Retina (tissue), 1 donor: Measurements from ENCODE around the gene CDKN2B.
"Not testable (repeated sequence)": the region's sequence is repeated elsewhere in the genome, so short reads cannot be mapped to it uniquely, and the experiment has no call there.

Experiments
- DNase-seq: peaks from one replicate; pipeline ENCODE4 v3.0.0-alpha.2; 2016

Gene CDKN2B, protein sequence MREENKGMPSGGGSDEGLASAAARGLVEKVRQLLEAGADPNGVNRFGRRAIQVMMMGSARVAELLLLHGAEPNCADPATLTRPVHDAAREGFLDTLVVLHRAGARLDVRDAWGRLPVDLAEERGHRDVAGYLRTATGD

GRCh38 chr9:22008717-22009505 is at the start of gene CDKN2B:
CDKN2B (minus strand) TSS chr9:22009305; CDS start chr9:22008953, 352 bp downstream.
- DNase-seq, result peak; percentile 95

- not testable (repeated sequence) for DNase-seq
Measured at GRCh38 chr9:22057972-22058371, 48.9 kb upstream of the CDKN2B start.

DNA sequence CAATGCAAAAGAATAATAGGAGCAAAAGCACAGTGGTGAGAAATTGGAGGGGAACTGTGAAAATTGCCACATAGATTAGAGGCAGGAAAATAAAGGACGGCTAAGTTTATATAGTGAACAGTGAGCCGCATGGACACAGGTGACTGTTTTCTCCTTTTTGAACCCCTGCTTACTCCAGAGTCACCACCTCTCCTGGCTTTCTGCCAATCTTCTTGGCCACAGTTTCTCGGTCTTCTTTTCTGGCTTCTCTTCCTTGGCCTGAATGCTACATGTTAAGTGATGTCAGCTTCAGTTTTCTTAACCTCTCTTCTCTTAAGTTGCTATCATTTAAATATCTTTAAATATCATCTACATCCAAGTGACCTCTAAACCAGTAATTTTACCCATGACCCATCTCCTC is 47.3 kb upstream of the CDKN2B start:
- no peak for DNase-seq

- DNase-seq, result no peak
Measured at GRCh38 chr9:22055090-22055489, 46.0 kb upstream of the CDKN2B start.

DNA sequence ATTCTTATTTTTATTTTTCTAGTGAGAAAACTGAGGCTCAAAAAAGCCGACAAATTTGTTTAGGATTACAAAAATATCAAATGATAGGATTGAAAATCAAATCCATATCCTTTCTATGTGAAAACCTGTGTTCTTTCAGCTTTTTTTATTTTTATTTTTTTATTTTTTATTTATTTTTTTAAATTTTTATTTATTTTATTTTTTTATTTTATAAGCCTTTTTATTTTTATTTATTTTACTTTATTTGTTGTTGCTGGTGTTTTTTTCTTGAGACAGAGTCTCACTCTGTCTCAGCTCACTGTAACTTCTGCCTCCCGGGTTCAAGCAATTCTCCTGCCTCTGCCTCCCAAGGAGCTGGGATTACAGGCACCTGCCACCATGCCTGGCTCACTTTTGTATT is 45.4 kb upstream of the CDKN2B start:
- no peak for DNase-seq

DNA sequence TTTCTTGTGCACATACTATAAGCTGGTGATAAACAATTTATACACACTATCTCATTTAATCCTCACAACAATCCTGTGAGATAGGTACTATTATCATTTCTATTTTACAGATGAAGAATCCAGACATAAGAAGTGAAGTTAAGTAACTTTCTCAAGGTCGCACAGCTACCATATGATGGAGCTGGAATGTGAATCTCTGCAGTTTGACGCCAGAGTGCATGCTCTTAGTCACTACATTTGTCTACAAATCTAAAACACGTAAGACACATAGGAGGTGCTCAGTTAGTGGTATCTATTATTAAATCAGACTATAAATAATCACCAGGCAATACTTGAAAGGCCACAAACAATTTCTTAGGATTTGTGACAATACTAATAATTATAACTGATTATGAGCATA is 45.0 kb upstream of the CDKN2B start:
- DNase-seq, result no peak

DNA sequence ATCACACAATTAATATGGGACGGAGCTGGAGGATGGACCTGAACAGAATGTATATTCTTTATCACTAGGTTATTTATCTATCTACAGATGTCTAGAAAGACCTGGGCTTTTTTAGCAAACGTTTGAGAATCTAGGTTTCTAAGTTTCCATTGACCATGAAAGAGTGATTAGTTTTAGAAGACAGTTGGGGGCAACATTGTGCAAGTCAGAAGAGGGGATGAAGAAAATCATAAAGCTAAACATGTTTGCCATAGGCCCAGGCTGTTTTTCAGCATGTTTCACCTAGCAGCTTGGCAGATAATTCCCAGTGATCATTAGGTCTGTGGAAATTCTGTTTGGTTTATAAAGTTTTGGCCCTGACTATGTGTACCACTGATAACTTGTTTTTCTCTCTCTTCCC is 44.1 kb upstream of the CDKN2B start:
- DNase-seq, result no peak

GRCh38 chr9:22052376-22052945 is 43.4 kb upstream of the CDKN2B start:
- DNase-seq, result no peak

DNA sequence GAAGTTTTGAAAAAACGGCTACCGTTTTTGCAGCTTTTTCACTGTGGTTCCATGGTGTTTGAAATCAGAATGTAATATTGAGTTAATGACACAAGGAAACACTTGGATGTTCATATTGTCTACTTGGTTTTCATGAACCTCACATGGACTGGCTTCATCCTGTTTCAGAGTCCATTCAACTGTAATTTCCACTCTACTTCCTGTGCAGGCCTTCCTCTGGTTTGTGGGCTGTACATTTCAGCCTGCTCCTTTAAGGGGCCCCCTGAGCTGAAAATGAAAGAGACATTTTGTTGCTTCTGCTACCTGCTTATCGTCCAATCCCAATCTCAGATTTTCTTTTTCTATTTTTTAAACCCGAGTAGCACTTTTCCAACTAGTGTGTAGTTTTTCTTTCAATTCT is 41.8 kb upstream of the CDKN2B start:
- DNase-seq, result no peak

- no peak for DNase-seq
Measured at GRCh38 chr9:22049411-22049810, 40.3 kb upstream of the CDKN2B start.

DNA sequence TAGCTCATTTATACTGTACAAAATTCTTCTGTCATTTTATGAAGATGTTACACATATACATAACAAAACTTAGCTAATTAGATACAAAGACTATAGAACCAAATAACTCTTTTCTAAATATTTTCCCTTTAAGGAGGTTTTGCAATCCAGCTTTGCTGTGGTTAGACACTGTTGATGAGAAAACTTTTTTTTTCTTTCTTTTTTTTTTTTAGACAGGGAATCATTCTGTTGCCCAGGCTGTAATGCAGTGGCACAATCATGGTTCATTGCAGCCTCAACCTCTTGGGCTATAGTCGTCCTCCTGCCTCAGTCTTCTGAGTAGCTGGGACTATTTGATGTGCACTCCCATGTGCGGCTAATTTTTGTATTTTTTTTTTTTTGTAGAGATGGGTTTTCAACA is 38.5 kb upstream of the CDKN2B start:
- DNase-seq, result no peak

- no peak for DNase-seq
Measured at GRCh38 chr9:22046243-22046885, 37.3 kb upstream of the CDKN2B start.

DNA sequence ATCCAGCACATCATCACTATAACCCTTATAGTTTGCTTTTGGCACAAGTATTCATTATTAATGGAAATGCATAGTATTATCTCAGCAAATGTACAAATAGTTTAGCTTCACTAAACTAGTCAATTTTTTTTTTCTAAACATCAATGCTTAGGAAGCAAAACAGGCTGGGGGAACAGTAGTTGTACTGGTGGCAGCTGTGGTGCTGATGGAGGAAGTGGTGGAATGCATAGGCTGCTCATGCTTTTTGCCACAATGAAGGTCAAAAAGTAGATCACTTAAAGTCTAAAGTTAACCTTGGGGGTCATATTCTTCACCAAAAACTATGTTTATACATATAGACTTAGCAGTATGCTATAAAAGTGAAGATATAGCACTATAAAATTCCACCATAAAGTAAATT is 36.3 kb upstream of the CDKN2B start:
- DNase-seq, result no peak

DNA sequence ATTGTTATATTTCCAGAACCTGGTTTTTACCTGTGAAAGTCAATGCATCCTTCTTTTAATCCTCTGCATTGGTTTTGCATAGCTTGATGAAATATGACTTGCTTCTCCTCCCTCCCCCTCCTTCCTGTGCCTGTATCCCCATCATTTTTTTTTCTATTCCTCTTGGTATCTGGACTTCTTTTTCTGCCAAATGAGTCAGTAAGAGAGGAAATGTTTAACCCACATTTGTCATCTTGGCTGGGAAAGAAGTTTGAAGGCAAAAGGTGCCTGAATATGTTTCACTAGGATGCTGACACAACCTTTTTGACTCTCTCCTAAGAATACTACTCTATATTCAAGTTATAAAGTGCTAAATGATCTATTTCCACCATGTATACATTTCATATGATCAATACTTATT is 35.5 kb upstream of the CDKN2B start:
- no peak for DNase-seq

DNA sequence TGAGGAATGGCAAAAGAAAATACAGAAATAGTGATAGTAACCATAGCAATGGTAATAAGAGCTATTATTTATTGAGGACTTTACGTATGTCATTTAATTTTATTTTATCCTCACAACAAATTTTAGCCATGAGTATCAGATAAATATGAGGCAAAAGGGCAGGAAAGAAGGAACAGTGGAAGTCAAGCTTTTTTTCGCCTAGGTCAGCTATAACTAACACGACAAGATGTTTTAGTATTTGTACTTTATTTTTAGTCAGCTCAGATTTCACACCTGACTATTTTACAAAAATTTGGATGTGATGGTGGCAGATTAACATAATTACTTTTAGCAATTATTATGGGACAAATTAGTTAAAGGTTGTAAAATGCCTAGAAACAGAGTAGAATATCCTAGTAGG is 34.8 kb upstream of the CDKN2B start:
- DNase-seq, result no peak

DNA sequence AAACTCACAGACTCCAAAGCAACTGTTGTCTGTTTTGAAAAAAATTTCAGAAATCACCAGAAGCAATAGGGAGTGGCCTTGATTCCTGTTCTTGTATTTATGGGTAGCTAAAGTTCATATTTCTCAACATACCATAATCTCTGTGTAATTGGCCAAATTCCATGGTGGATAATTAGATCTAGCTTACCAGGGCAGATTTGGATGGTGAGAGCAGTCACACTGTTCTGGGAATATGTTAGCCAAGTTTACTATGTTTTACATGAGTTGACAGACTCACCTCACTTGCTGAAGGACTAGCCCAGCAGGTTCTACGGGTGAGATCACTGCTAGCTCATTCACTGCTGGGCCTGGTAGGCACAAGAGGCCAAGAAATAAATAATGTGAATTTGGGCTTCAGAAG is 32.7 kb upstream of the CDKN2B start:
- DNase-seq, result no peak

DNA sequence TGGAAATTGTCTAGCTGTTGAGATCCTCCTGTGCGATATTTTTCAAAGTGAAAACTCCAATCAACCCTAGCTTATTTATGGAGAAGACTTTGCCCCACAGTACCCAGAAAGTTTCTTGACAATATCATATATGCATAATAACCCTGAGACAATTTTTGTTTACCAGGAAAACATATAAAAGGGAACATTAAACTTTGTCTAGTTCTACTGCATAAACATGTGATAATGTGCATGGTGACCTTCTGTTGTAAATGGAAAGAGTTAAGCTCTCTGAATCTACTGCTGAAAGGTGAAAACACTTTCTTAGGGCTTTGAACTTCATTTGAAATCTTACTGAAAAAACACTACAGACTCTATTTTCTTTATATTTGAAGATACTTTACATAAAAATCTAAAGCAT is 32.2 kb upstream of the CDKN2B start:
- no peak for DNase-seq

DNA sequence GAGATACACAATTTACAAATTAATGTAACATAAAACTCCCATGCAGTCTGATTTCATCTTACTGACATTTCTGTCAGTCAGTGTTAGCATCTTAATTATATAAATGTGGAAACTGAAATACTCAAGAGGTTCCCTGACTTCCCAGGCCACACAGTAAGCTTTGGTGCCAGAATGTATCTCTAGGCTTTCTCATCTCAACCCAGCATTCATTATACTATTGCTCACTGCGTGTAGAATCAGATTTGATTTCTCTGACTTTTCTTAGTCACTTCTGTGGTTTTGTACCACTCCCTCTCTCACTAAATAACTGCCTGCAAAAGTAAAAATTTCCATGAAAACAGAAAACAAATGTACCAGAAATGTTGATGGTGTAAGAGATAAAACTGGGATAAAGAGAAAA is 31.7 kb upstream of the CDKN2B start:
- DNase-seq, result no peak

GRCh38 chr9:22039258-22039657 is 30.2 kb upstream of the CDKN2B start:
- DNase-seq, result no peak

GRCh38 chr9:22037954-22038690 is 29.0 kb upstream of the CDKN2B start:
- no peak for DNase-seq

DNA sequence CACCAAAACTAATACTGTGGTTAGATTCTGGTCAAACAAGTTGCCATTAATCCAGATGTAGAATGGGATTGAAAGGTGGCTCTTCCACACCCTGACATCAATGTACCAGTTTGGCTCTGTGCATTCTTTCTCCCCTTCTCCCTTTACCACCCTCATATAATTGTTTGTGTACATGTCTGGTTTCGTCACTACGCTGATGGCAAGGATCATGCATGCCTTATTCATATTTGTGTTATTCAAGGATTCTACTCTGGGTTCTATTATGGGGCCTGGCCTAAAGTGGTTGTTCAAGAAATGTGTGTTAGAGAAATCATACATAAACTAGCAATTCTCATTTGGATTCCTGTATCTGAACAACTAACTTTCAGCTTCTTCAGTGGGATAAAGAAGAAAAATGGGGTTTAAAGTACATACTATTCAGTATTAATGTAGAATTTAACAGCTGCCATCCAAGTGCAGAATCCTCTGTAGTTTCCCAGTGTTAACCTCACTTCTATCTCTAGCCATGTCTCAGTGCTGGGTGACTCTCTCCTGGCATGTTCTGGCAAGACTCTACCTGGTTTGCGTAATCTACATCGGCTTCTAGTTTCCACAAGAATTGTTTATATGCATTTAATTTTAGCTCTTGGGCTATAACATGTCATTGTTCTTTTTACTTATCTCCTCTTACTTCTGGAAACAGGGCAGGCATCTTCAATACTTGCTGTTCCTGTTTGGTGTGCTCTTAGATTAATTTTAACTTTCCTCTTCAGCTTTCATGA is 27.9 kb upstream of the CDKN2B start:
- no peak for DNase-seq

- DNase-seq, result no peak
Measured at GRCh38 chr9:22035591-22036011, 26.5 kb upstream of the CDKN2B start.
